AG04449 (cell line): ENCODE data around the gene SPAG8.

Source experiments
- CTCF ChIA-PET: fragments of 350-600 bp; formaldehyde crosslinking; extraction: SDS; loops from one replicate; lab custom pipeline; 2021; ENCODE audit warnings: antibody characterized with exemption; lab: Yijun Ruan, JAX
- POLR2A ChIA-PET: fragments of 400-600, 350-600 bp; formaldehyde crosslinking; extraction: SDS; loops from one replicate; lab custom pipeline; 2020; ENCODE audit warnings: antibody characterized with exemption, inconsistent platforms; lab: Yijun Ruan, JAX
- DNase-seq: peaks from one replicate; pipeline ENCODE4 v3.0.0-alpha.2; 2010; ENCODE audit warnings: low read depth, low spot score
- H3K4me3 ChIP-seq: 2 replicates; pipeline ENCODE4 v1.5.1; 2011; ENCODE audit warnings: low read depth, mild to moderate bottlenecking, control low read depth, low read length
- CTCF ChIP-seq: IDR thresholded peaks from one replicate; pipeline ENCODE4 v1.5.1; 2011; ENCODE audit warnings: mild to moderate bottlenecking, moderate library complexity, low read length, control low read depth, inconsistent platforms; ENCODE audit not compliant: insufficient read depth; ENCODE audit errors: missing control alignments

Gene SPAG8

GRCh38 chr9:35760651-35761050 is 51.4 kb downstream of the SPAG8 start:
- ChIA-PET POLR2A (no interaction called here), CTCF (interaction anchor here (0.9 to 2.3 kb wide), 10 partner anchors 13 to 121 kb away, joined by 3 to 12 read pairs (median 3); partner anchors contain the start of gene HINT2)
- no peak overlapping the region for H3K4me3 ChIP-seq
- TF ChIP-seq CTCF, result no peak
- DNase-seq, result peak; percentile 24

GRCh38 chr9:35759795-35760194 is 52.3 kb downstream of the SPAG8 start:
- TF ChIP-seq CTCF, result no peak
- POLR2A ChIA-PET, result no interaction called here
- CTCF ChIA-PET, result interaction anchor here (0.9 to 2.3 kb wide), 7 partner anchors 12 to 122 kb away, joined by 3 to 12 read pairs (median 3); partner anchors contain the start of gene HINT2

More at GRCh38 chr9:35759795-35760194, 52.3 kb downstream of the SPAG8 start:
- H3K4me3 ChIP-seq, result no peak overlapping the region
- no peak for DNase-seq
